Measurements from ENCODE around the gene HIP1. TPM values are rescaled to one million over a fixed set of nuclear protein-coding genes. Genes with fewer than 3 reads are reported as not detected.
"Not testable (repeated sequence)": the region's sequence is repeated elsewhere in the genome, so short reads cannot be mapped to it uniquely, and the experiment has no call there.

HIP1 gene
- total RNA-seq, 1 experiment from 2014 or later: 48.6 TPM

DNA sequence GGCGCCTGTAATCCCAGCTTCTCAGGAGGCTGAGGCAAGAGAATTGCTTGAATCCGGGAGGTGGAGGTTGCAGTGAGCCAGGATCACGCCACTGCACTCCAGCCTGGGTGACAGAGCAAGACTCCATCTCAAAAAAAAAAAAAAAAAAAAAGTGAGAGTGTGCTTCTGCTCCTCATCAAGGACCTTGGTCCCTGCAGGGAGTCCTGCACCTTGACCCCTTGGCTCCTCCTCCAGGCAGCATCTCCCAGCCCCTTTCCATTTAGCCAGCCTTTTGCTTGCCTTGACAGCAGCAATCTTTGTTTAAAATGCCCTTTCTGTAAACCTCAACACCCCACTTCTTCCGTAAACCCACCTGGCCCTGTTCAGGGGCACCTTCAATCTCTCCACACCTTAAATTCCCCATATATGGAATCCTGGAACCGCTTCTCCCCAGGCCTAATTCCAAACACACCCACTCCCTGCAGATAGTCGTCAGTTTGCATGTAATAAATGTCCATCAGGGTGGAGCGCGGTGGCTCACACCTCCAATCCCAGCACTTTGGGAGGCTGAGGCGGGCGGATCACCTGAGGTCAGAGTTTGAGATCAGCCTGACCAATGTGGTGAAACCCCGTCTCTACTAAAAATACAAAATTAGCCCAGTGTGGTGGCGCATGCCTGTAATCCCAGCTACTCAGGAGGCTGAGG, 145.1 kb downstream of the HIP1 start:
- DNase-seq; H3K9me3 ChIP-seq (replicated peaks); H3K4me1 ChIP-seq; H3K27ac ChIP-seq; H3K4me3 ChIP-seq; H3K27me3 ChIP-seq: not testable (repeated sequence)
- H3K36me3 ChIP-seq: peaks cover 30% of the 10 kb centered on the region

DNA sequence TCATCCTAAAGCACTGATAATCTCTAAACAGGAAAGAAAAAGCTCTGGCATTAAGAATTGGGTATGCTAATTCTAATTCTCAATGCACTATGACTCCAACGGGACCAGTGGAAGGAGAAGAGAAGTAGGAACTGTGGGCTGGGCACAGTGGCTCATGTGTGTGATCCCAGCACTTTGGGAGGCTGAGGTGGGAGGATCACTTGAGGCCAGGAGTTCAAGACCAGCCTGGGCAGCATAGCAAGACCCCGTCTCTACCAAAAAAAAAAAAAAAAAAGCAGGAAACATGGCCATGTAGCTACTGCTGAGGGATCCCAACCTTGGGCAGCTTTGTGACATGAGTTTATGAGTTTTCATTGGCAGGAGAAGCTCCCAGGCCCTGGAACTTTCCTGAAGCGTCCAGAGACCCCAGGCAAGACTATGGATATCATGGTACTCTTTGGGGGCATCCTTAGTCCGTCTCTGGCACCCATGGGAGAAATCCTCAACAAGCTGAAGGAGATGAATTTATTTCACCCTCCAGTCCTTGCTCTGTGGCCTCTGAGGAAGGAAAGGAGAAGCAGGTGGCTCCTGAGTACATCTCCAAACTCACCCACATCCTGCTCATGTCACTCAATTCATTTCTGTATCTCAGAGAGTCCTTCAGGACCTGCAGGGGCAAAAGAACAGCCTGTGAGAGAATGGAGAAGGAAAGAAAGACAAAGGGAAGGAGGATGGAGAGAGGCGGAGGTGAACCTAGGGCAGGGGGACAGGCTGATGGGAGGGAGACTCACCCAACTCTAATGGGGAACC, 147.1 kb downstream of the HIP1 start:
- no peak for DNase-seq
- Histone ChIP-seq H3K27ac (no peak overlapping the region), H3K9me3 (replicated peaks) (no peaks in the 10 kb centered on the region), H3K27me3 (no peaks in the 10 kb centered on the region), H3K4me3 (no peak overlapping the region), H3K4me1 (no peaks in the 10 kb centered on the region), H3K36me3 (peaks cover 33% of the 10 kb centered on the region)

DNA sequence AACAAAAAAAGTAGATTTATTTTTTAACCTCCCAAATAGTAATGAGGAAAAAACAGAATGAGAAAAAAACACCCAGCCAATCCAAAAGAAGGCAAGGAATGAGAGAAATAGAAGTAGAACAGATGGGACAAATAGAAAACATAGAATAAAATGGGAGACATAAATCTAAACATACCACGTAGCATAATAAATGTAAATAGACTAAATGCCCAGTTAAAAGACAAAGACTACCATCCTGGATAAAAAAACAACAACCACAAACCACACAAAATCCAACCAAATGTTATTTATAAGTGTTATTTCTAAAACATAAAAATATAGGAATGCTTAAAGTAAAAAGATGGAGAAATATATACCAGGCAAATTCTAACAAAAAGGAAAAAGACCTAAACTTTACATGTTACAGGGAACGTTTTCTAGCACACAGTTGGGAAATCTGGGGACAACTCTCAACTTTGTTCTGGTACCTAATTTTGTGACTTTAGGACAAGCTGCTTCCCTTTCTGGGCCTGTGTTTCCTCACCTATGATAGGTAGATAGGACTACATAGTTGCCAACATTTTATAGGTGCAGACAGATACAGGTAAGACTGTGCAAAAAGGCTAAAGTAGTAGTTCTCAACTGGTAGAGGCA, 148.3 kb downstream of the HIP1 start:
- Histone ChIP-seq H3K36me3 (peaks cover 36% of the 10 kb centered on the region), H3K4me3 (no peak overlapping the region), H3K27me3 (no peaks in the 10 kb centered on the region), H3K9me3 (replicated peaks) (no peaks in the 10 kb centered on the region), H3K27ac (no peak overlapping the region), H3K4me1 (no peaks in the 10 kb centered on the region)
- DNase-seq: no peak

DNA sequence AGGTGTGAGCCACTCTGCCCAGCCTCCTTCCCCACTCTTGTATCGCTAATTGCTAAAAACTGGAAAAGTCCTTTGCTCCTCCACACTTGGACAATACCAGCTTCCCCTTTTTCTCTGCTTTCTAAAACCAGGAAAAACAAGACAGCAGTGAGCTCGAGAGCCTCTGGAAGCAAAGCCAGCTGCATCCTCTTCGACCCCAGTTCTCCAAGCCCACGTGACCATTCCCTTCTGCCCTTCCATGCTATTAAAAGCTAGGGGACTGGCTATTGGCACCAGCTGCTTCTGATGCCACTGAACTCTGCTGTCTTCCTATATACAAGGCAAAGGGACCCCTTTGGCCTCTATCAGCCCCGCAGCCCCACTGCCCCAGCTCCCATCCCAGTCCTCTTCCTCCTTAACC, 154.4 kb downstream of the HIP1 start:
- Histone ChIP-seq H3K4me3 (no peak overlapping the region), H3K36me3 (peaks cover 39% of the 10 kb centered on the region; the same call in 1 of the 2 replicates), H3K4me1 (no peaks in the 10 kb centered on the region), H3K27ac (no peak overlapping the region), H3K9me3 (replicated peaks) (no peaks in the 10 kb centered on the region), H3K27me3 (no peaks in the 10 kb centered on the region)
- DNase-seq: no peak

DNA sequence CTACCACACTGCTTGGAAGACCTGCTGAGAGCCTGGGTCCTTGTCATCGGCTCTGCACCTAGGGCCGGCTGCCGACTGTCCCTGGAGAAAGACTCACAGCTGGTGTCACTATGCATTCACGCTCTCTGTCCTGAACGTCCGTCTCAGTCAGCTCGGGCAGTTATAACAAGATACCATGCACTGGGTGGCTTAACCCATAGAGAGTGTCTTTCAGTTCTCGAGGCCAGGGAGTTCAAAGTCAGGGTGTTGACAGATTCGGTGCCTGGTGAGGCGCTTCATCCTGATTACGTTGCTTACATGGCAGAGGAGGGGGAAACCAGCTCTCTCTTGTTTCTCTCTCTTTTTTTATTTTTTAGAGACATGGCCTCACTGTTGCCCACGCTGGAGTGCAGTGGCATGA, 155.5 kb downstream of the HIP1 start:
- Histone ChIP-seq H3K4me3 (no peak overlapping the region), H3K27me3 (no peaks in the 10 kb centered on the region), H3K27ac (no peak overlapping the region), H3K9me3 (replicated peaks) (no peaks in the 10 kb centered on the region), H3K4me1 (no peaks in the 10 kb centered on the region), H3K36me3 (peaks cover 39% of the 10 kb centered on the region; the same call in 1 of the 2 replicates)
- no peak for DNase-seq

DNA sequence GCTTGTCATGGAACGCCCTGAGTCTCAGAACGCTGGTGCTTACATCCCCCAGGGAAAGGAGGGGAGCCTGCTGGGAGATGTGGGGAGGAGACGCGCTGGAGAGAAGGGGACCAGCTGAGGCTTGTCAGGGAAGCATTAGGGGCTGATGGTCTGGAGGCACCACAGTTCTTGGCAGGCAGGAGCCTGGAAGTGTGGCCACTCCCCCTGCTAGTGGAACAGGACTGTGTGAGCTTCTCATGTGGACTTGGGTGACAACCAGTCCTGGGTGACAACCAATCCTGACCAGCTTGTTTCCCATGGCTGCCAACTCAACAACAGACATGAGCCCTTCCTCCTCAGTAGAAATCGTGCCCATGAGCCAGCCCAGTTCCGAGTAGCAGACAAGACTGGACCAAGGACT, 158.8 kb downstream of the HIP1 start:
- Histone ChIP-seq H3K4me3 (no peak overlapping the region), H3K36me3 (peaks cover 27% of the 10 kb centered on the region), H3K27me3 (no peaks in the 10 kb centered on the region)

DNA sequence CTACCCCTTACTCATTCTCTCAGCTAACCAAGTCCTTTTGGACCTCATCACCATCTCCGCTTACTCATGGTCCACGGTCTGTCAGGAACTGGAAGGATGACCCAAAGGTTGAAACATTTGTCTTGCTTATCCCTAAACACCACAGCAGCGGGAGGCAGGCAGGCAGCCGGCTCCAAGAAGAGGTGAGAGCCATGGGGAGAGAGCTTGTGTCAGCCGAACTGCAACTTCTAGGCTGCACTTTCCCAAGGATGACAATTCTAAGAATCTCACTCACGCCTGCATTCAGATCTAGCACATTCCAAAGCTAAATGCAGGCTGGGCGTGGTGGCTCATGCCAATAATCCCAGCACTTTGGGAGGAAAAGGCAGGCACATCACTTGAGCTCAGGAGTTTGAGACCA, 160.7 kb downstream of the HIP1 start:
- no peak for DNase-seq
- H3K27ac ChIP-seq: no peak overlapping the region
- H3K4me1 ChIP-seq: 0 out of 2 replicates have a peak, but pooled peaks cover 2% of the 10 kb centered on the region
- no peak overlapping the region for H3K4me3 ChIP-seq
- H3K27me3 ChIP-seq: no peaks in the 10 kb centered on the region
- no peaks in the 10 kb centered on the region for H3K9me3 ChIP-seq (replicated peaks)
- peaks cover 22% of the 10 kb centered on the region for H3K36me3 ChIP-seq

More for the DNA sequence above, 158.8 kb downstream of the HIP1 start:
- H3K27ac ChIP-seq: no peak overlapping the region
- no peaks in the 10 kb centered on the region for H3K9me3 ChIP-seq (replicated peaks)
- 0 out of 2 replicates have a peak, but pooled peaks cover 2% of the 10 kb centered on the region for H3K4me1 ChIP-seq
- DNase-seq: no peak

DNA sequence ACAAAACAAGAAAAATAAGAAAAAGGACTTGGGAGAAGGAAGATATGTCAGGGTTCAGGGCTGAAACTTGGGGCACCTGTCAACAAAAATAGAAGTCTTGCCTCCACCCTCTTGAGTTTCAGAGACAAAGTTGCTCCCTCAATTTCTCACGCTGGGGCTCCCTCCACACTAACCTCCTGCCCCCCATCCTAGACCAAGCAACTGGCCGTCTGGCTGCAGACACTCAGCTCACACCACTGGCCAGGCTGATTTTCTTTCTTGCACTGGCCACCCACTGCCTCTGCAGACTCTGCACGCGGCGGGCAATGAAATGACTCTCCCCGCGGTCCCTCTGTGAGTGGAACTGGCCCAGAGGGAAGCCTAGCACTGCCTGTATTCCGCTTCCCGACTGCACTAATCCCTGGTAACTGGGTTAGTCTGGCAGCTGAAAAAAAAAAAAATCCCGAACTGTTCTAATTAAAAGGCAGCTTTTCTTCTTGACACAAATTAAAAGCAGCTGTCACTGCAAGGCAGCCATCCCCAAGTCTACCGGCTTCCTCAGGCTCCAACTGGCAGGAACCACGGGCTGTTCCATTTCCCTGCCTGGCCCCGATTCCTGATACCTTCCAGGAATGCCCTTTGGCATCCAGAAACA, 163.1 kb downstream of the HIP1 start:
- H3K36me3 ChIP-seq: peaks cover 13% of the 10 kb centered on the region
- no peaks in the 10 kb centered on the region for H3K27me3 ChIP-seq
- no peaks in the 10 kb centered on the region for H3K9me3 ChIP-seq (replicated peaks)
- no peak overlapping the region for H3K4me3 ChIP-seq
- 0 out of 2 replicates have a peak, but pooled peaks cover 2% of the 10 kb centered on the region for H3K4me1 ChIP-seq
- no peak overlapping the region for H3K27ac ChIP-seq
- peak; percentile 20 to 27 for DNase-seq

DNA sequence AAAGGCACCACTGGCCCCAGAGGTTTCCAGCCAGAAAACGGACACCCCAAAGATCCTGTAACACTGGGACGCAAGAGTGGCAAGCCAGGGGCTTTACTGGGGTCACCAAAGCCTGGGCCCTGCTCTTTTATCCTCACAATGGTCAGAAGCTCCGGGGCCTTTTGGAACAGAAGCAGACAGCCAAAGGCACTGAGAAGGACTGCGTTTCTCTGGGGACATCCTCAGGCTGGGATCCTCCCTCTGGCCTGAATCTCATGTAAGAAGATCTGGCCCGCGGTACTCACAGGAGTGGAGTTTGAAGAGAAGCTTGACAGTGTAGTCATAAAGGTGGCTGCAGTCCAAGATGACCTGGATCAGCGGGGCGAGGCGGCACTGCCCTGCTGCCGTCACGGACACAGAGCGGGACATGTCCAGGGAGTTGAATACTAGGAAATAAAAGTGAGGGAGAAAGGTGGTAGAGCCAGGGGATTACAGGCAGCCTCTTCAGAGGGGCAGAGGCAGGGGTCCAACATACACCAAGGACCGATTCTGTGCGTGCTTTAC, 165.2 kb downstream of the HIP1 start:
- Histone ChIP-seq H3K27ac (no peak overlapping the region), H3K36me3 (peaks cover 14% of the 10 kb centered on the region), H3K9me3 (replicated peaks) (no peaks in the 10 kb centered on the region), H3K27me3 (no peaks in the 10 kb centered on the region), H3K4me3 (no peak overlapping the region), H3K4me1 (0 out of 2 replicates have a peak, but pooled peaks cover 2% of the 10 kb centered on the region)
- DNase-seq: no peak

DNA sequence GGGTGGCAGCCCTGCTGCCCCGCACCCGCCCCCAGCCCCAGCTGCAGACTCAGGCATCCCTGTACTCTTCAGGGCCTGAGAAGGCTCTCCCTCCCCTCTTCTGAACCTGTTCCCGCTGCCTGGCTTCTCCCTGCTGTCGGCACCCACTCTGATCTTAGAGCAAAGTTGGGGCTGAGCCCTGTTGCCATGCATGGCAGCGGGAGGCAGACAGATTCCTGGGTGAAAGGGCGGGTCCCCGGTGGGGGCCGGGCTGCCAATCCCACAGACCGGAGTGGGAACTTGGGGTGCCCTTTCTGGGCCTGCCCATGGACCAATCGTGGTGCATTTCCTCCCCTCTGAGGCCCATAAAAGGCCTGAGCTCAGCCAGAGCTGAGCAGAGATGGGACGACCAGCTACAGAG, 165.9 kb downstream of the HIP1 start:
- H3K4me3 ChIP-seq: no peak overlapping the region
- H3K9me3 ChIP-seq (replicated peaks): no peaks in the 10 kb centered on the region
- no peaks in the 10 kb centered on the region for H3K27me3 ChIP-seq
- peaks cover 16% of the 10 kb centered on the region for H3K36me3 ChIP-seq
- DNase-seq: no peak
- H3K27ac ChIP-seq: no peak overlapping the region
- H3K4me1 ChIP-seq: 0 out of 2 replicates have a peak, but pooled peaks cover 2% of the 10 kb centered on the region

DNA sequence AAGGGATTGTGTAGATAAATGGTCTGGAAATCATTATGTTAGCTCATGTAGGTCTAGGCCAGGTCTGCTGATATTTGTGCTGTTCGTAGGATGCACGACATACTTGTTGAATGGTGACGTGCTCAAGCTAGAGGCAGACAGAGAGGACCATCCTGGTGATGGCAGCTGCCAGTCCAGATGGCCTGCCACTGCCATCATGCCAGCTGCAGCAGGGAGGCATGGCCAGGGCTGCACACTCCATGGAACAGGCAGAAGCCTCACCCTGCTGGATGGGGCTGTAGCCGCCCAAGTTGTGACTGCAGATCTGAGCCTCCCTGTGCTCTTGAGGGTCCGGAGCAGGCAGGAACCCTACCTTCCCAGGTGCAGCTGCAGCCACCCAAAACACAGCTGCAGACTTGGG, 166.3 kb downstream of the HIP1 start:
- H3K36me3 ChIP-seq: peaks cover 16% of the 10 kb centered on the region
- H3K4me3 ChIP-seq: no peak overlapping the region
- H3K27me3 ChIP-seq: no peaks in the 10 kb centered on the region
- no peaks in the 10 kb centered on the region for H3K9me3 ChIP-seq (replicated peaks)
- no peak for DNase-seq
- no peak overlapping the region for H3K27ac ChIP-seq
- H3K4me1 ChIP-seq: 0 out of 2 replicates have a peak, but pooled peaks cover 2% of the 10 kb centered on the region

DNA sequence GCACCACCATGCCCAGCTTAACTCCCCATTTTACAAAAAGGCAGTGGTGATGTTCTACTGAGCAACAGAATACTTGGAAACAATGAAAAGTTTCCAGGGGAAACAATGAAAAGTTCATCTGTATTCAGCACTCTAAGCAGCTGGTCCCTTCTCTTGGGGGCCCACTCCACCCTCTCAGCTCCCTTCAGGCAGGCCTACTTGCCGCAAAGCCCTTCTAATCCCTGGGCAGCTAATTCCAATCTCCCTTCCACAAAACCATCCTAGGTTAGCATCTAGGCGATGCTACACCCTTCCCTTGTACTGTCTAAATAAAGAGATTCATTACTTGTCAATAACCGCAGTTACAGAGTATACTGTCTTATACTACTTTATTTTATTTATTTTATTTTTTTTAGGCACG, 167.5 kb downstream of the HIP1 start:
- Histone ChIP-seq H3K4me3 (no peak overlapping the region), H3K36me3 (peaks cover 16% of the 10 kb centered on the region), H3K4me1 (0 out of 2 replicates have a peak, but pooled peaks cover 2% of the 10 kb centered on the region), H3K27me3 (no peaks in the 10 kb centered on the region), H3K27ac (no peak overlapping the region), H3K9me3 (replicated peaks) (no peaks in the 10 kb centered on the region)
- DNase-seq: no peak

DNA sequence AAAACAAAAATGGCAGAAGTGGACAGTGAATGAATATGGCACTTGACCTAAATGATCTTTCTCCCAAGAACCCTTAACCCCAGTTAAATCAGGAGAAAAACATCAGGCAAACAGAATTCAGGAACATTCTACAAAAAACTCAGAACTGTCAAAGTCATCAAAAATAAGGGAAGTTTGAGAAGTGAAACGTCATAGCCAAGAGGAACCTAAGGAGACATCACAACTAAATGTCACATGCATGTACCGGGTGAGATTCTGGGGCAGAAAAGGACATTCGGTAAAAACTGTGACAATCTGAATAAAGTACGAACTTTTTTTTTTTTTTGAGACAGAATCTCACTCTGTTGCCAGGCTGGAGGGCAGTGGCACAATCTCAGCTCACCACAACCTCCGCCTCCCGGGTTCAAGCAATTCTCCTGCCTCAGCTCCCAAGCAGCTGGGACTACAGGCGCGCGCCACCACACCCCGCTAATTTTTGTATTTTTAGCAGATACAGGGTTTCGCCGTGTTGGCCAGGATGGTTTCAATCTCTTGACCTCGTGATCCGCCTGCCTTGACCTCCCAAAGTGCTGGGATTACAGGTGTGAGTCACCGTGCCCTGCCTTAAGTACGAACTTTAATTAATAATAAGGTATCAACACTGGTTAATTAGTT, 169.0 kb downstream of the HIP1 start:
- H3K27ac ChIP-seq, H3K4me3 ChIP-seq: not testable (repeated sequence)

DNA sequence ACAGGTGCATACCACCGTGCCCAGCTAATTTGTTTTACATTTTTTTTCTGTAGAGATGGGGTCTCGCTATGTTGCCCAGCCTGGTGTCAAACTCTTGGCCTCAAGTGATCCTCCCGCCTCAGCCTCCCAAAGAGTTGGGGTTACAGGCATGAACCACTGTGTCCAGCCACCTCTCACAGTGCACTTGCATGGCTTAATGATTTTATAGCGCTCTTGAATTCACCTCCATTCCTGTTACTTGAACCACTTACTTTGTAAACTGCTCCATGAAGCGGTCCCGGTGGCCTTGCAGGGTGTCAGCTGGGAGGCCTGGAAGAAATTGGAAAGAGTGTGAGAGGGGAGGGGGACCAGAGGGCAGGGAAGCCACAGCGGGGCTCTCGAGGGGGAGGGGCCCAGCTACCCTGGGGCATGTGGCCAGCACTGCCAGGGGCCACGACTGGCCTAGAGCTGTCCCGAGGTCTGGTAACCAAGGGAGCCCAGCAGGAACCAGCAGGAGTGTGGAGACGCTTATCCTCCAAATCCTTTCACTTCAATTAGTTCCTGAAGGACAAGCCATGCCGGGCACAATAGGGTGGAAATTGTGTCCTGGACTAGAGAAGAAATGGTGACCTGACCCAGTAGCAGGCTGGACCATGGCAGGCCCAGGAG, 170.7 kb downstream of the HIP1 start:
- Histone ChIP-seq H3K36me3 (peaks cover 15% of the 10 kb centered on the region), H3K27ac (no peak overlapping the region), H3K27me3 (no peaks in the 10 kb centered on the region), H3K4me3 (no peak overlapping the region), H3K9me3 (replicated peaks) (no peaks in the 10 kb centered on the region), H3K4me1 (peaks cover 14% of the 10 kb centered on the region)
- DNase-seq: no peak

More for the DNA sequence above, 169.0 kb downstream of the HIP1 start:
- peaks cover 16% of the 10 kb centered on the region for H3K36me3 ChIP-seq
- H3K4me1 ChIP-seq: peaks cover 14% of the 10 kb centered on the region
- H3K9me3 ChIP-seq (replicated peaks); DNase-seq; H3K27me3 ChIP-seq: not testable (repeated sequence)

Data from SJCRH30 (cell line).